ENCODE data around the gene SUPT7L. TPM values are rescaled to one million over a fixed set of nuclear protein-coding genes. Genes with fewer than 3 reads are reported as not detected.

Gene SUPT7L
- total RNA-seq, 1 donor from 2014 or later, result 30.5 TPM

DNA sequence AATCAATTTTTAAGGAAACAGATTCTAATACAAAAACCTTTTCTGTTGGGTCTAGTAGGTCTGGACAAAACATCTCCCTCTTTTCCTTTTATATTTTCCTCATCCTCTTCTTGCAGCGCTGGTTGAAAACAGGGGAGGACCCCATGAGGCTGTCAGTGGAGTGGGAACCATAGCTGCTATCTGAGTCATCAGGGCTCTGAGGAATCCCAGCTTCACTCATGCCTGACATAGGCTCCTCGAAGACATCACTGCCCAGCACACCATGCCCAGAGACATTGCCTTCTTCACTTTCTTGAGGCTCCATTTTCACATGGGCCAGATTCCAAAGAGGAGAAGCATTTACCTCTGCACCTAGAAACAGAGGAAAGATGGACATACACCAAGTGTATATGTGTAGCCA, 10.0 kb downstream of the SUPT7L start:
- TF ChIP-seq, protein P1, sequence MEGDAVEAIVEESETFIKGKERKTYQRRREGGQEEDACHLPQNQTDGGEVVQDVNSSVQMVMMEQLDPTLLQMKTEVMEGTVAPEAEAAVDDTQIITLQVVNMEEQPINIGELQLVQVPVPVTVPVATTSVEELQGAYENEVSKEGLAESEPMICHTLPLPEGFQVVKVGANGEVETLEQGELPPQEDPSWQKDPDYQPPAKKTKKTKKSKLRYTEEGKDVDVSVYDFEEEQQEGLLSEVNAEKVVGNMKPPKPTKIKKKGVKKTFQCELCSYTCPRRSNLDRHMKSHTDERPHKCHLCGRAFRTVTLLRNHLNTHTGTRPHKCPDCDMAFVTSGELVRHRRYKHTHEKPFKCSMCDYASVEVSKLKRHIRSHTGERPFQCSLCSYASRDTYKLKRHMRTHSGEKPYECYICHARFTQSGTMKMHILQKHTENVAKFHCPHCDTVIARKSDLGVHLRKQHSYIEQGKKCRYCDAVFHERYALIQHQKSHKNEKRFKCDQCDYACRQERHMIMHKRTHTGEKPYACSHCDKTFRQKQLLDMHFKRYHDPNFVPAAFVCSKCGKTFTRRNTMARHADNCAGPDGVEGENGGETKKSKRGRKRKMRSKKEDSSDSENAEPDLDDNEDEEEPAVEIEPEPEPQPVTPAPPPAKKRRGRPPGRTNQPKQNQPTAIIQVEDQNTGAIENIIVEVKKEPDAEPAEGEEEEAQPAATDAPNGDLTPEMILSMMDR (IDR thresholded peaks at IDR 0.05), result no peak
- peaks cover 98% of the 10 kb centered on the region for H3K36me3 ChIP-seq

DNA sequence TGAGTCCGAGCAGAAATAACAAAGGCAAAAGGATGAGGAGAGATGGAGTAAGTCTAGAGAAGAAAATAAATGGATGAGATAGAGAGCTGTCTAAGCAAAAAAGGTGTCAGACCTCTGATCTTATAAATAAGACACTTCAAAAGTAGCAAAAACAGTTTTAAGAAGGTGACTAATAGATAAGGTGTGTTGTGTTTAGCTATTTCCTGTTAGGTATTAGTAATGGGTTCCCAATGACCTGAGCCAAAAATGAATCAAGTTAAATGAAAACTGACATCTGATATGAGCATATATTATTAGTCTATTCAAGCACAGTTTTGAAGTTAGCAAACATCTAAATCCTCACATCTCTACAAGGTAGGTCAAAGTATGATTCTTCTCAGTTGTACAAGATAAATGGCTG, 10.6 kb downstream of the SUPT7L start:
- peaks cover 99% of the 10 kb centered on the region for H3K36me3 ChIP-seq
- no peak for DNase-seq
- intact Hi-C loops (cut with DNase I), result no loop called here

More for the DNA sequence above, 10.0 kb downstream of the SUPT7L start:
- H3K9me3 ChIP-seq, result no peaks in the 10 kb centered on the region
- DNase-seq, result no peak
- H3K27me3 ChIP-seq, result no peaks in the 10 kb centered on the region
- intact Hi-C loops (cut with DNase I), result no loop called here
- H3K4me3 ChIP-seq, result no peak overlapping the region
- H3K27ac ChIP-seq, result no peak overlapping the region
- ATAC-seq, result no peak
- H3K4me1 ChIP-seq, result no peaks in the 10 kb centered on the region

DNA sequence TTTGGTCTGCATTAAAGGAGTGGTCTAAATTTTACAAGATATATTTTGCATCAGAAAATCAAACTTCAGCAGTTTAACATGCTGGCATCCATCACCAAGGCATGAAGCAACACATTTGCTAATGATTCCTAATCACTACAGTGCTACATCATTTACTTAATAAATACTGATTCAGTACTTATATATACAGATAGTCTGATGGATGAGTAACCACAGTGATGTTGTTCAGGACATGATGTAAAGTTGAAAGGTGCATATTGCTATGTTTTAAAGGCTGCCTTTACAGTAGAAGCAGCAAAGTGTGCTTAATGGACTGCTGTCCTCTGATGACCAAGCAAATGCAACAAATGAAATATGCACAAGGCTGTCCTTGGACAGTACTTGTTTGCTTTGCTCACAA, 11.1 kb downstream of the SUPT7L start:
- H3K27me3 ChIP-seq, result no peaks in the 10 kb centered on the region
- TF ChIP-seq, protein P1 (IDR thresholded peaks at IDR 0.05), result no peak
- no peaks in the 10 kb centered on the region for H3K9me3 ChIP-seq
- intact Hi-C loops (cut with DNase I), result no loop called here
- H3K4me1 ChIP-seq, result no peaks in the 10 kb centered on the region
- H3K36me3 ChIP-seq, result peaks cover 99% of the 10 kb centered on the region
- ATAC-seq (no peak), DNase-seq (no peak)
- no peak overlapping the region for H3K4me3 ChIP-seq
- no peak overlapping the region for H3K27ac ChIP-seq

More for the DNA sequence above, 10.6 kb downstream of the SUPT7L start:
- no peak for ATAC-seq
- Histone ChIP-seq H3K4me1 (no peaks in the 10 kb centered on the region), H3K9me3 (no peaks in the 10 kb centered on the region), H3K27me3 (no peaks in the 10 kb centered on the region), H3K4me3 (no peak overlapping the region), H3K27ac (no peak overlapping the region)
- TF ChIP-seq, protein P1 (IDR thresholded peaks at IDR 0.05), result no peak

DNA sequence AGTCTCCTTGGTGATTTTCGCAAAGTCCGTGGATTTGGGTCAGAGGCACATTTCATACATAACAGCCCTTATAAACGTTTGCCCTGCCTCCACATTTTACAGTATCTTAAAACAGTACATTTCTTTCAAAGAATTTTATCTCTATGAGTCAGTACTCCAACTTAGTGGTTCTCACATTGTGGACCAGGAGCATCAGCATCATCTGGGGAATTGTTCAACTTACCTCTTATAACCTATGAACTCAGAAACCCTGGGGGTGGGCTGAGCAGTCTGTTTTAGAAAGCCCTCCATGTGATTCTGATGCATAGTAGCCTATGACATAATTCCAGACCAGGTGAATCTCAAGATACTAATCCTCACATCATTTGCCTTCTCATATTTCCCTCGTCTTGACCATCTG, 12.4 kb downstream of the SUPT7L start:
- DNase-seq (no peak), ATAC-seq (no peak)
- Histone ChIP-seq H3K4me3 (no peak overlapping the region), H3K27me3 (no peaks in the 10 kb centered on the region), H3K9me3 (no peaks in the 10 kb centered on the region), H3K4me1 (no peaks in the 10 kb centered on the region), H3K36me3 (peaks cover 99% of the 10 kb centered on the region), H3K27ac (no peak overlapping the region)
- intact Hi-C loops (cut with DNase I), result no loop called here
- TF ChIP-seq, protein P1 (IDR thresholded peaks at IDR 0.05), result no peak

DNA sequence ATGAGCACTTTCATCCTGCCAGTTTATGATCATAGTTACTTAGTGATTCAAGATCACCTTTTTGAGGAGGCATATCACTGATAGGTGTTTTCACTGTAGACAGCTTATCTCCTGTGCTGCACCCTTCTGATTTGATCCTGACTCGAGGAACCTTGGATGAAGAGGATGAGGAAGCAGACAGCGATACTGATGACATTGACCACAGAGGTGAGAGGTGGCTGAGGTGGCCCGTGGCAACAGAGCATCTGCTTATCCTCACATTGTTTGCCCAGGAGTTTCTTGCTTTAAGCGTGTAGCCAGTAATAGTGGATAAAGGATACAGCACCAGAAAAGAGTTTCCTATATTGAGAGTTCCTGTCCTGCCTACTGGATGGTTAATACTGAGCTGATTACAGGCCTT, 15.7 kb downstream of the SUPT7L start:
- Histone ChIP-seq H3K36me3 (peaks cover 92% of the 10 kb centered on the region), H3K4me1 (no peaks in the 10 kb centered on the region)

More for the DNA sequence above, 15.7 kb downstream of the SUPT7L start:
- intact Hi-C loops (cut with DNase I), result no loop called here
- Histone ChIP-seq H3K9me3 (no peaks in the 10 kb centered on the region), H3K27me3 (no peaks in the 10 kb centered on the region), H3K4me3 (no peak overlapping the region), H3K27ac (no peak overlapping the region)
- TF ChIP-seq, protein P1 (IDR thresholded peaks at IDR 0.05), result no peak
- no peak for DNase-seq
- ATAC-seq, result no peak
